Endothelial cell of umbilical vein (primary cell): ENCODE results near the gene TMUB2. TPM values are rescaled to one million over a fixed set of nuclear protein-coding genes. Genes with fewer than 3 reads are reported as not detected.

Experiments used
- BruUV-seq: library from RNA; stranded (reverse); fragments of 400-500 nt; replicated peaks from 2 replicates; lab custom pipeline; 2021; lab: Mats Ljungman, UMichigan
- CTCF ChIA-PET: fragments of 300-600, 350-600 bp; sonication (Branson Sonifier 250); formaldehyde crosslinking; loops from one replicate; lab custom pipeline; 2021; ENCODE audit warnings: antibody characterized with exemption, inconsistent platforms; lab: Charles Lee
- POLR2A ChIA-PET: fragments of 300-600, 350-600 bp; sonication (Branson Sonifier 250); formaldehyde crosslinking; loops from one replicate; lab custom pipeline; 2021; ENCODE audit warnings: antibody characterized with exemption, inconsistent platforms; lab: Charles Lee
- DNase-seq: peaks from one replicate; pipeline ENCODE4 v3.0.0-alpha.2; 2011; ENCODE audit warnings: low read depth, low spot score
- FAIRE-seq: peaks from 2 replicates; lab custom pipeline; 2011; peaks lifted over from hg19 to GRCh38; lab: Jason Lieb, UNC
- H2AFZ ChIP-seq: 2 replicates; pipeline ENCODE4 v1.6.0; 2012; ENCODE audit warnings: low read depth, low read length, control low read depth, inconsistent platforms
- H3K27ac ChIP-seq: 2 replicates; pipeline ENCODE4 v1.5.1; 2011; ENCODE audit warnings: low read depth, mild to moderate bottlenecking, control low read depth, low read length, moderate library complexity; ENCODE audit not compliant: insufficient read depth
- H3K27me3 ChIP-seq, 2 experiments: 2 replicates each; pipeline versions ENCODE4 v1.6.0 to v1.6.1; 2011; ENCODE audit warnings: low read length in 2 of 2, mixed read lengths in 1 of 2; ENCODE audit not compliant: control insufficient read depth in 2 of 2, insufficient read depth in 2 of 2
- H3K36me3 ChIP-seq, 2 experiments: 2 replicates in 1 of 2; 3 replicates in 1 of 2; pipeline ENCODE4 v1.5.1; 2011; ENCODE audit warnings: low read length in 2 of 2, mild to moderate bottlenecking in 1 of 2, moderate library complexity in 1 of 2; ENCODE audit not compliant: control insufficient read depth in 2 of 2, insufficient read depth in 2 of 2; ENCODE audit errors: extremely low read depth in 1 of 2
- H3K4me1 ChIP-seq: 3 replicates; pipeline ENCODE4 v1.5.1; 2011; ENCODE audit warnings: mild to moderate bottlenecking, low read length; ENCODE audit not compliant: control insufficient read depth, insufficient read depth; ENCODE audit errors: extremely low read depth
- H3K4me2 ChIP-seq: 2 replicates; pipeline ENCODE4 v1.6.1; 2011; ENCODE audit warnings: low read length, control low read depth, mixed read lengths; ENCODE audit not compliant: insufficient read depth
- H3K4me3 ChIP-seq, 3 experiments: fragments of 200-600 bp in 1 of 3; sonication (generic), shearing (Covaris generic) in 1 of 3; replicated peaks in 1 of 3; 2 replicates each; pipeline ENCODE4 v1.5.1; 2011 to 2016; ENCODE audit warnings: control low read depth in 3 of 3, low read length in 3 of 3, mild to moderate bottlenecking in 2 of 3, inconsistent platforms in 1 of 3, low read depth in 1 of 3, moderate library complexity in 1 of 3; ENCODE audit not compliant: insufficient read depth in 1 of 3
- H3K79me2 ChIP-seq: 2 replicates; pipeline ENCODE4 v1.6.0; 2012; ENCODE audit warnings: low read length, inconsistent platforms; ENCODE audit not compliant: control insufficient read depth, insufficient read depth
- H3K9ac ChIP-seq: replicated peaks from 2 replicates; pipeline ENCODE3; 2011; ENCODE audit warnings: low read length, control low read depth; ENCODE audit not compliant: insufficient read depth; ENCODE audit errors: extremely low read depth
- H3K9me1 ChIP-seq: replicated peaks from 3 replicates; pipeline ENCODE4 v1.6.0; 2011; ENCODE audit warnings: mild to moderate bottlenecking, low read length; ENCODE audit not compliant: control insufficient read depth, insufficient read depth; ENCODE audit errors: extremely low read depth
- H3K9me3 ChIP-seq: replicated peaks from 2 replicates; pipeline ENCODE4 v1.5.1; 2012; ENCODE audit warnings: low read length, inconsistent platforms; ENCODE audit not compliant: control insufficient read depth, insufficient read depth
- H4K20me1 ChIP-seq: replicated peaks from 2 replicates; pipeline ENCODE3; 2011; ENCODE audit warnings: mild to moderate bottlenecking, low read length; ENCODE audit not compliant: control insufficient read depth, insufficient read depth; ENCODE audit errors: extremely low read depth
- EZH2 ChIP-seq: IDR thresholded peaks from 2 replicates; pipeline ENCODE4 v1.6.1; 2012; ENCODE audit warnings: borderline replicate concordance, low read depth, mild to moderate bottlenecking, moderate library complexity, low read length, inconsistent platforms; ENCODE audit not compliant: severe bottlenecking
- JUN ChIP-seq: IDR thresholded peaks from 2 replicates; pipeline ENCODE4 v1.6.1; 2011; ENCODE audit warnings: borderline replicate concordance, low read depth; ENCODE audit not compliant: insufficient read length, insufficient read depth
- POLR2A ChIP-seq: IDR thresholded peaks from 2 replicates; pipeline ENCODE4 v1.6.1; 2012; ENCODE audit warnings: low read depth, mild to moderate bottlenecking, control low read depth, low read length
- POLR2AphosphoS5 ChIP-seq: IDR thresholded peaks from 2 replicates; pipeline ENCODE4 v1.6.1; 2012; ENCODE audit warnings: low read depth, mild to moderate bottlenecking, control low read depth, low read length, moderate library complexity; ENCODE audit not compliant: insufficient read depth
- dilution Hi-C: fragments of 300-500 bp; cut with MboI; formaldehyde crosslinking; loops from one replicate; pipeline ENCODE4 v1.15.0; 2019; ENCODE audit warnings: low sequenced_read_pairs; ENCODE audit not compliant: extremely low pct_ligation_motif_present
- intact Hi-C: fragments of 100-400 bp; cut with micrococcal nuclease; formaldehyde crosslinking; loops from one replicate; pipeline ENCODE4 v1.10.0; 2022
- polyA plus RNA-seq, 4 experiments: library from polyadenylated mRNA; depleted of rRNA in 3 of 4; stranded (reverse) in 3 of 4; unstranded in 1 of 4; fragments of >200 nt; gene quantifications; 2 replicates each; pipeline versions ENCODE4 v1.2.1 to v1.2.3, GENCODE V29; 2011 to 2012; ENCODE audit warnings: missing spikeins in 1 of 4
- total RNA-seq: library from RNA; stranded (reverse); gene quantifications from 2 replicates; pipeline ENCODE4 v1.2.3, GENCODE V29; 2021
- TF ChIP-seq, protein P1 (sequence below): IDR thresholded peaks from 2 replicates; pipeline ENCODE4 v1.6.1; 2011; ENCODE audit not compliant: insufficient read depth, insufficient read length
- TF ChIP-seq, protein P2 (sequence below), 2 donors: IDR thresholded peaks; 1 replicate in 1 of 2; 2 replicates in 1 of 2; pipeline ENCODE4 v1.5.1; 2011; ENCODE audit warnings: low read length in 2 of 2, mild to moderate bottlenecking in 2 of 2, moderate library complexity in 2 of 2, control low read depth in 1 of 2, inconsistent platforms in 1 of 2, low read depth in 1 of 2; ENCODE audit not compliant: insufficient read depth in 1 of 2; ENCODE audit errors: extremely low read depth in 1 of 2

The TMUB2 gene
- total and polyA plus RNA-seq, 2 donors (not counting 3 experiments of a cell fraction or from before 2014, with no cell fraction given) = 43.6 to 72.5 TPM

GRCh38 chr17:44155488-44155887 is 31.3 kb upstream of the TMUB2 start:
- dilution Hi-C loops (no loop called here), intact Hi-C loops (no loop called here)
- H4K20me1 ChIP-seq = no peaks in the 10 kb centered on the region
- peaks cover 2% of the 10 kb centered on the region for H3K79me2 ChIP-seq
- POLR2A ChIA-PET = no interaction called here
- TF ChIP-seq POLR2A (no peak), POLR2AphosphoS5 (no peak), JUN (no peak), EZH2 (no peak)
- TF ChIP-seq, protein P1, sequence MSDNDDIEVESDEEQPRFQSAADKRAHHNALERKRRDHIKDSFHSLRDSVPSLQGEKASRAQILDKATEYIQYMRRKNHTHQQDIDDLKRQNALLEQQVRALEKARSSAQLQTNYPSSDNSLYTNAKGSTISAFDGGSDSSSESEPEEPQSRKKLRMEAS = no peak
- TF ChIP-seq, protein P2, sequence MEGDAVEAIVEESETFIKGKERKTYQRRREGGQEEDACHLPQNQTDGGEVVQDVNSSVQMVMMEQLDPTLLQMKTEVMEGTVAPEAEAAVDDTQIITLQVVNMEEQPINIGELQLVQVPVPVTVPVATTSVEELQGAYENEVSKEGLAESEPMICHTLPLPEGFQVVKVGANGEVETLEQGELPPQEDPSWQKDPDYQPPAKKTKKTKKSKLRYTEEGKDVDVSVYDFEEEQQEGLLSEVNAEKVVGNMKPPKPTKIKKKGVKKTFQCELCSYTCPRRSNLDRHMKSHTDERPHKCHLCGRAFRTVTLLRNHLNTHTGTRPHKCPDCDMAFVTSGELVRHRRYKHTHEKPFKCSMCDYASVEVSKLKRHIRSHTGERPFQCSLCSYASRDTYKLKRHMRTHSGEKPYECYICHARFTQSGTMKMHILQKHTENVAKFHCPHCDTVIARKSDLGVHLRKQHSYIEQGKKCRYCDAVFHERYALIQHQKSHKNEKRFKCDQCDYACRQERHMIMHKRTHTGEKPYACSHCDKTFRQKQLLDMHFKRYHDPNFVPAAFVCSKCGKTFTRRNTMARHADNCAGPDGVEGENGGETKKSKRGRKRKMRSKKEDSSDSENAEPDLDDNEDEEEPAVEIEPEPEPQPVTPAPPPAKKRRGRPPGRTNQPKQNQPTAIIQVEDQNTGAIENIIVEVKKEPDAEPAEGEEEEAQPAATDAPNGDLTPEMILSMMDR (IDR thresholded peaks at IDR 0.05; ENCODE audit: extremely low read depth in 1 of 2, insufficient read depth in 1 of 2, low read depth in 1 of 2, low read length in 2 of 2) = no peak
- no peak overlapping the region for H3K4me2 ChIP-seq
- no peaks in the 10 kb centered on the region for H3K27me3 ChIP-seq
- no peak overlapping the region for H3K9ac ChIP-seq
- H3K36me3 ChIP-seq = no peaks in the 10 kb centered on the region
- H3K27ac ChIP-seq = no peak overlapping the region
- CTCF ChIA-PET = interaction anchor here (1.4 kb wide), 1 partner anchor 13 kb away, joined by 5 read pairs; no protein-coding TSS in a partner anchor
- FAIRE-seq (no peak), DNase-seq (no peak)
- no peaks in the 10 kb centered on the region for H3K4me1 ChIP-seq
- H3K9me1 ChIP-seq = no peaks in the 10 kb centered on the region
- no peak overlapping the region for H3K4me3 ChIP-seq
- H3K9me3 ChIP-seq = no peaks in the 10 kb centered on the region
- no TSS peak for BruUV-seq
- H2AFZ ChIP-seq = no peak overlapping the region
